Stimulated activated CD4-positive, alpha-beta T cell treated with anti-CD3 and anti-CD28 coated beads, Interleukin-1b, Interleukin-23, amount 100 ng/mL, for 4 hours (primary cell): ENCODE measurements around the gene ZC3H12D.
"Not testable (repeated sequence)": the region's sequence is repeated elsewhere in the genome, so short reads cannot be mapped to it uniquely, and the experiment has no call there.

Experiments used
- DNase-seq, 2 donors: peaks; one replicate each; pipeline ENCODE4 v3.0.0-alpha.2; 2020; ENCODE audit warnings: low read depth in 2 of 2

Gene ZC3H12D

DNA sequence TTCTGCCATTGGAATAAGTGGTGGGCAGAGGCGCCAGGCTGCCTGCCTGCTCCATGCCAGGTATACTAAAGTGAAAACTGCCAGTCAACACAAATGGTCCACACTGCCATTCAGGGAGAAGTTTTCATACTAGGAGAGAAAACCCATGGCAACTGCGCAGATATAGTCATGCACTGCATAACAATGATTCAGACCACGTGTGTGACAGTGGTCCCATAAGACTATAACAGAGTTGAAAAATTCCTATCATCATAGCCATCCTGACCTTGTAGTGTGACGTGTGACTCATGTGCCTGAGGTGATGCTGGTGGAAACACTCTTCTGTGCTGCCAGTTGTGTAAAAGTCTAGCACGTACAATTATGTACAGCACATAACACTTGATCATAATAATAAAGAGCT, 25.1 kb downstream of the ZC3H12D start:
- DNase-seq: no peak

DNA sequence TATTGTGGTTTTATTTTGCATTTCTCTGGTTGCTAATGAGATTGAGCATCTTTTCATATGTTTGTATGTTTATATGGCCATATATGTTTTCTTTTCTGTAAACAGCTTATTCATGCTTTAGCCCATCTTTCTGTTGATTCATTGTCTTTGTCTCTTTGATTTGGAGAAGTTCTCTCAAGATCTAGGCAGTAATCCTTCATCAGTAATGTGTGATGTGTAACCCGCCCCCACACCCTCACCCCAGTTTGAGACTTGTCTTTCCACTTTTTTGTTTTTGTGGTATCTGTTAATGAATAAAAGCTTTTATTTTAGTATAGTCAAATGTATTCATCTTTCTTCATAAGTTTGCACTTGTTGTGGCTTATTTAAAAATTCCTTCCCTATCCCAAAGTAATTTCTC, 26.0 kb downstream of the ZC3H12D start:
- no peak for DNase-seq

DNA sequence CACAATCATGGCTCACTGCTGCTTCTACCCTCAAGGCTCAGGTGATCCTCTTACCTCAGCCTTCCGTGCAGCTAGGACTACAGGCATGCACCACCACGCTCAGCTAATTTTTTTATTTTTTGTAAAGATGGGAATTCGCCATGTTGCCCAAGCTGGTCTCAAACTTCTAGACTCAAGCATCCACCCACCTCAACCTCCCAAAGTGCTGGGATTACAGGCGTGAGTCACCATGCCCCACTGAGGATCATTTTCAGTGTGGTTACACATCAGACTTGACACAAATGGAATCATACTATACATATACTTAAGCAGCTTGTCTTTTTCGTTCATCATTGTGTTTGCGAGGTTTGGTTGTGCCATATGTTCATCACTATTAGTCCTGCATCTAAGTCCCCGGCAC, 26.6 kb downstream of the ZC3H12D start:
- DNase-seq: no peak

- DNase-seq: no peak
Observed at GRCh38 chr6:149457316-149457884, 27.4 kb downstream of the ZC3H12D start.

GRCh38 chr6:149456311-149457021, 28.3 kb downstream of the ZC3H12D start:
- DNase-seq: no peak

GRCh38 chr6:149455031-149455732, 29.6 kb downstream of the ZC3H12D start:
- no peak for DNase-seq

- no peak for DNase-seq
Observed at GRCh38 chr6:149454346-149454848, 30.4 kb downstream of the ZC3H12D start.

DNA sequence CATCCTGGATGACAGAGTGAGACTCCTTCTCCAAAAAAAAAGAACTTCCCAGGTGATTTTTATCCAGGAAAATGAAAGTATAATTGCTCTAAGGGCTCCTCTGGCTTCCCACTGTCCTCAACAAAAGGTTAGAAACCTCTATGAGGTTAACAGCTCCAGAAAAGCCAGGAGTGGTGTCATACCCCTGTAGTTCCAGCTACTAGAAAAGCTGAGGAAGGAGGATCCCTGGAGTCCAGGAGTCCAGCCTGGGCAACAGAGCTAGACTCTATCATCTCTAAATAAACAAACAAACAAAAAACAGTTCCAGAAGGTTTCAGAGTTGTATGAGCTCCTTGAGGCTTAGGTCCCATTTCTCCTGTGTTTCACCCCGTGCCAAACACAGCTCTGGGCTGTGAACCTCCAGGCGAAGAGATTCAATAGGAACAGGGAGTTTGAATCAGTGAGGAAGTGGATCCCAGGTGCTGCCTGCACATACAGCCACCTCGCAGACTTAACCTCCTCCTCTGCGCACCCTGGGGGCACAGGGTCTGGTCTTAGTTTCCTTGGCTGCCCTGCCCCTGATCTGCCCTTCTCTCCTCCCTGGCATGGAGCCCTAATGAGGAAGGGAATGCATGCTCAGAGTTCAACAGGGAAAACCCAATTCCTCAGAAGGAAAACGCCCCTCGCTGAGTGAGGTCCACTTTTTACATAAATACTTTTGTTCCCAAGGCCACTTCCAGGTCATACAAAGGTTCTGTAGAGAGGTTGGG, 31.0 kb downstream of the ZC3H12D start:
- DNase-seq: no peak

DNA sequence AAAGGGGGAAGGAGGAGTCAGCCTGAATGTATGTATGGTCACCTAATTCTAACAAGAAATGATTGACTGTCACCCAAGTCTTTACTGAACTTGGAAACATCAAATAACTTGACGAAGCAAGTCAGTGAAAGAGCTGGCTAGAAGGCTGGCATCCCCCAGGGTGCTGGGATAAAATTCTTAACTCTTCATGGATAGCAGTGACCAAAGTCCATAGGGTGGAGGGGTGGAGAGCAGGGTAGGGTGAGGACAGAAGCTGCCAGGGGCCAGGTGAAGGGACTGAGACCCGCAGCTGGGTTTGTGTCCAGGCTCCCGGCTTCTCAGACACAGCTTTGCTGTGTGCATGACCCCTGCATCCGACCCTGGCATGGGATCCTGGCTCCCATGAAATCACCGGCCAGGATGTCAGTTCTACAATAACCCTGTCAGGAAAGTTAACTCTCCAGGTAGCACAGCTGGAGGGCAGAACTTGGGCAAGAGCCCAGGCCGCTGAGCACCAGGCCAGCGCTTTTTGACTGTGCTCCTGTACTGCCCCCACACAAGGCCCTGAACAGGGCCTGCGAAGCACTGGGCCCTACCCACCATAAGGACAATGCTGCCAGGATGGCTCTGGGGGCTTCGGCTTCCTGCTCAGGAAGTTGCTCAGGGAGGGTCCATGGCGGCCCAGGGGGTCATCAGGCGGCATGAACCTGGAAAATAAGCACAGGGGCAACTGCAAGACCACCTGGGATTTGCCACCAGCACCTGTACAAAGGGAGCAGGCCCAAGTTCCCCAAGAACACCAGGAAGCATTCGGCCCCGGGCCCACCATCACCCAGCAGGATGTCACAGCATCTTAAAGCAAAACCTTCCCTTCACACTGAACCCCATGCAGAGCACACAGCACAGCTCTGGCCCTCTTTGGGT, 32.5 kb downstream of the ZC3H12D start:
- no peak for DNase-seq

- DNase-seq: no peak
Observed at GRCh38 chr6:149451376-149452036, 33.3 kb downstream of the ZC3H12D start.

DNA sequence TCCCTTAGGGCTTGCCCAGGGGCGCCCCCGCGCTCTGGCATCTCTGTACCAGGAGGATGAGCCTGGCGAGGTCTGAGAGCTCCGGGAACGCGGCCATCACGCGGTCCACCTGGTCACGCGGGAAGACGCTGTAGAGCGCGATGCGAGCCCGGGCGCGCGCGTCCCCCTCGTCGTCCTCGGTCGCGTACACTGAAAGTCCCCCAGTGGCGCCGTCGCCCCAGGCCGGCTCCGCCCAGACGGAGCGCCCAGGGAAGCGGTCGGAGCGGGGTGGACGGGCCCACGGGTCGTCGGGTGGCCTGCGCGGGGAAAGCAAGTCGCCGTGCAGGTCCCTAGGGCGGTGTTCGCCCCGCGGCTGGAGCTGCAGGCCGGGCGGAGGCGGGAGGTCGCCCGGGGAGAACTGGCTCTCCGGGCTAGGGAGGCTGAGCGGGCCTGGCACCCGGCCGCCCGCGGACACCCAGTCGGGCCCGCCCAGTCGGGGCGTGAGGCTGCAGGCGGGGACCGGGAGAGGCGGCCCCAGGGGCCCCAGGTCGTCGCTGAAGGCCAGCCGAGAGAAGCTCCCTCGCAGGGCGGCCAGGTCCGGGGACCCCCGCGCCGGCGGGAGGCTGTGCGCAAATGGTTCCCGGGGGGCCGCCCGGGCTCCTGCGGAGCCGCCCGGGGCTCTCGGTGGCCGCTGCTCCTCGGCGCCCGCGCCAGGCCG, 34.0 kb downstream of the ZC3H12D start:
- DNase-seq: no peak

DNA sequence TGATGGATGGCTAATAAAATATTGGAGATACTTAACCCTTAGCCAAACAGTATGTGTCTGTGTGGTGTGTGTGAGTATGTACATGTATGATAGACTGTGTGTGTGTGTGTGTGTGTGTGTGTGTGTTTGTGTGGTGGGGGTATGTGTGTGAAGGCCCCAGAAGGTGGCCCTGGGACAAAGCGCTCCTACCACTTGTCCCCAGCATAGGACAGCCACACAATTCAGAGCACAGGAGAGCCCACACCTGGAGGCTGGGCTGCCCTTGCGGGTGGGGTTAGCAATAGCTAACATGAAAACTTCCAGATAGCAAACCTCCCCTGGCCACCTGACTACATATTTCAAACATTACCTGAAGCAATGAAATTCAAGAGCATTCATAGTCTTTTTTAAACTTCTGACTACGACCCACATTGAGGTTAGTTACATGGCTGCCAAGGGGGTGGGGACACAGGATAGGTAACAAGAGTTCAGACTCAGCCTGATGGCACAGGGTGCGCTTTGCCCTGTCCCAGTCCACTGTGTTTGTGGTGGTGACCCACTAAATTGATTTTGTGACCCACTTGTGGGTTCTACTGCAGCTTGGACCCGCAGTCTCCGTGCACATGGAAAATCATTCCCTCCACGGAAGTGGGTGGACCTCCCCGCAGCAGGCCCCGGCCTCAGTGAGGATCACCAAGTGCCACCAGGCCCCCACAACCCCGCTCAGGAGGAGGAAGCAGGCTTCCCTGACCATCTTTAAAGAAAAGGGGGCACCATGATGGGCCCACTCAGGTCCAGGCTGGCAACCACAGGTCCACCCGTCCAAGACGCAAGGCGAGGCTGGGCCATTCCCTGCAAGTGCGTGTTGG, 34.8 kb downstream of the ZC3H12D start:
- DNase-seq: no peak

DNA sequence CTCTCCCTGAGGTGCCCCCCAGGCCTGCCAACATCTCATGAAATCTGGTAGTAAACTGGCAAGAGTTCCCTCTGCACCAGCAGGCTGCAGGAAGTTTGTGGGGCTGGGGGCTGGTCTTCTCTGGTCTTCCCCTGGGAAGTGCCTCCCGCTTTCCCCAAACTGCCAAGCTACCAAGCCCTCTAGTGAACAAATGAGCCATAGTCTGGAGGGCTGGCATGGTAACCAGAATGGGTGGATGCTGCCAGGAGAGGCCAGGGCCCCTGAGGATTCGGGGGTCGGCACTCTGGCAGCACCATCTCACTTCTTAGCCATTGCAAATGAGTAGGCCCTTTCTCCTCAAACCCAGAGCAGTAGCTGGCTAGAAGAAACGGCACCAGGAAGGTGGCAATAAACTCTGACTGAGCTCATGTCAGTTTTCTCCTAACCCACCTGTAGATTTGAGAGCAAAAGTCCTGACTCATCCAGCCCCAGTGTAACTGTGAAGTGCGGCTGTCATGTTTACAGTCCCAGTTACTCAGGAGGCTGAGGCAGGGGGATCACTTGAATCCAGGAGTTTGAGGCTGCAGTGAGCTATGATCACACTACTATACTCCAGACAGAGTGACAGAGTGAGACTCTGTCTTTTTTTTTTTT, 35.9 kb downstream of the ZC3H12D start:
- no peak for DNase-seq

DNA sequence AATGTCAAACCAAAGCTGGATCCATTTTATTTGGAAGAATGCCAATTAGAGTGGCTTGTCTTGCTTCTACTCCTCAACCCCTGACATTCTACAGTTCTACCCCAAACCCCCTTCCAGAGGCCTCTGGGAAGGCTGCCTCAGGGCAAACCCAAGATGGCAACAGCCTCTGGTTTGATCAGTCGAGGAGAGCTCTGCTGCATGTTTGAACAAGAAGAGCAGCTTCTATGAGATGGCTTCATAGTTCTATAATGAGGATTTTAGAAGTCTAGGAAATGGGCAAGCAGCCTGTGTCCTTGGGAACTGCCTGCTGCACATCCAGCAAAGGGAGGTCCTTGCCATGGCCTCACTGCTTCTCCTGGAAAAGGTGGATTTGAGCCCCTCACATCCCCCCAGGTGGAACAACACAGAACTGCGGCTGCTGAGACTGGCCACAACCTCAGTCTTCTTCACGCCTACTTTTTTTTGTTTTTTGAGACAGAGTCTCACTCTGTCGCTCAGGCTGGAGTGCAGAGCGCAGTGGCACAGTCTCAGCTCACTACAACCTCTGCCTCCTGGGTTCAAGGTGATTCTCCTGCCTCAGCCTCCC, 37.9 kb downstream of the ZC3H12D start:
- DNase-seq: no peak

- DNase-seq: no peak
Observed at GRCh38 chr6:149445573-149445972, 39.2 kb downstream of the ZC3H12D start.

GRCh38 chr6:149445095-149445466, 39.7 kb downstream of the ZC3H12D start:
- DNase-seq: no peak

- DNase-seq: not testable (repeated sequence)
Observed at GRCh38 chr6:149444360-149445094, 40.3 kb downstream of the ZC3H12D start.
